Subcutaneous abdominal adipose tissue (tissue), 5 donors: ENCODE data around the gene BCL7C.
"Not testable (repeated sequence)": the region's sequence is repeated elsewhere in the genome, so short reads cannot be mapped to it uniquely, and the experiment has no call there.

Source experiments
- H3K27ac ChIP-seq: one replicate; pipeline ENCODE4 v1.7.0; 2013; ENCODE audit warnings: low read depth, mild to moderate bottlenecking, inconsistent platforms, low read length, moderate library complexity
- H3K27me3 ChIP-seq, 5 donors: one replicate each; pipeline ENCODE4 v1.7.0; 2013; ENCODE audit warnings: low read length in 5 of 5, inconsistent platforms in 1 of 5; ENCODE audit not compliant: control insufficient read depth in 5 of 5, insufficient read depth in 4 of 5
- H3K36me3 ChIP-seq, 5 donors: one replicate each; pipeline ENCODE4 v1.7.0; 2013; ENCODE audit warnings: low read length in 5 of 5; ENCODE audit not compliant: control insufficient read depth in 5 of 5, insufficient read depth in 5 of 5
- H3K4me1 ChIP-seq, 5 donors: one replicate each; pipeline ENCODE4 v1.7.0; 2013; ENCODE audit warnings: low read length in 5 of 5, mild to moderate bottlenecking in 3 of 5, moderate library complexity in 1 of 5; ENCODE audit not compliant: control insufficient read depth in 5 of 5, insufficient read depth in 5 of 5
- H3K4me3 ChIP-seq, 5 donors: one replicate each; pipeline ENCODE4 v1.7.0; 2013; ENCODE audit warnings: low read length in 5 of 5, low read depth in 1 of 5
- H3K9ac ChIP-seq, 5 donors: one replicate each; pipeline ENCODE4 v1.7.0; 2013; ENCODE audit warnings: low read length in 5 of 5, mild to moderate bottlenecking in 4 of 5, moderate library complexity in 3 of 5
- H3K9me3 ChIP-seq, 5 donors: one replicate each; pipeline ENCODE4 v1.7.0; 2013; ENCODE audit warnings: low read length in 5 of 5; ENCODE audit not compliant: control insufficient read depth in 5 of 5
- donor health status: healthy.
- donor health status: healthy.
- donor health status: healthy.
- donor health status: healthy.
- donor health status: healthy.

The BCL7C gene

DNA sequence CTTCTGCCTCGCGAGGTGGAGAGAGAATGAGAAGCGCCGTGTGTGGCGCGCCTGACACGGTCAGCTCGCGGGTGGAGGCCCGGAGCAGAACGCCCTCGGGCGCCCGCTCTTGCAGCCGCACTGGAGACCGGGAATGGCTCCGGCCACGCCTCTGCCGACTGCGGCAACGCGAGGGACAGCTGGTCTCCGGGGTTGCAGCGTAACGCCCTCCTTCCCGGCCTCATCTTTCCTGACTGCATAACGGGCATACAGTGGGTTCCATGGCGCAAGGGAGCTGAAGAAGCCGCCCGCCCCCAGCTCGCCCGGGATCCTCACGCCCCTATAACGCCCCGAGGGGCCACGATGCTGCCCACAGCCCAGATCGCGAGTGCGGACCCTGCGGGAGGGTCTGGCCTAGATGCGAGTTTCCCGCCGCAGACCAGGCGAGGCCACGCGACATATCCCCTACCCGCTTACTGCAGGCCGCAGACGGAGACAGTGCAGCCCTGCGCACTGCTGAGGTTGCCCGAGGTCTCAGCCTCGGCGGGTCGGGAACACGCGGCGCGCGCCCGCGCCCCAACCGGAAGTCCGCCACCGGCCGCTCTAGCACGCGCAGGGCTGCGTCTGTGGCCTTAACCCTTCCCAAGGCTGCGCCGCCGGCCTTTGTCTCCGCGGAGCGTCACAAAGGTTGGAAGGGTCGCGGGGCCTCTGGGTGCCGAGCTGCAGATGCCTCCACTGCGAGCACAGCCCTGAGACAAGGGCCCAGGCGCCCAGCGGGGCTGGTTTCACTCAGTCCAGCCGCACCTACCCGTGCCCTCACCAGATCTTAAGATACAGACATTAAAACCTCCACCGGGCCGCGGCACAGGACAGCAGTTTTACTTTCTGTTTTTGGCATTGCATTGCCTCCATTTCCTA, 18.8 kb downstream of the BCL7C start:
- peak overlapping the region; percentile 79 for H3K27ac ChIP-seq
- no peaks in the 10 kb centered on the region for H3K9me3 ChIP-seq
- H3K27me3 ChIP-seq, result no peaks in the 10 kb centered on the region
- H3K4me1 ChIP-seq, result peaks cover 7 to 31% (median 25%) of the 10 kb centered on the region in 5 donors
- peak overlapping the region; percentile 91 to 98 (median 95) for H3K4me3 ChIP-seq
- peaks cover 0 to 14% (median 8%) of the 10 kb centered on the region in 5 donors for H3K36me3 ChIP-seq
- peak overlapping the region; percentile 76 to 93 (median 89) for H3K9ac ChIP-seq

DNA sequence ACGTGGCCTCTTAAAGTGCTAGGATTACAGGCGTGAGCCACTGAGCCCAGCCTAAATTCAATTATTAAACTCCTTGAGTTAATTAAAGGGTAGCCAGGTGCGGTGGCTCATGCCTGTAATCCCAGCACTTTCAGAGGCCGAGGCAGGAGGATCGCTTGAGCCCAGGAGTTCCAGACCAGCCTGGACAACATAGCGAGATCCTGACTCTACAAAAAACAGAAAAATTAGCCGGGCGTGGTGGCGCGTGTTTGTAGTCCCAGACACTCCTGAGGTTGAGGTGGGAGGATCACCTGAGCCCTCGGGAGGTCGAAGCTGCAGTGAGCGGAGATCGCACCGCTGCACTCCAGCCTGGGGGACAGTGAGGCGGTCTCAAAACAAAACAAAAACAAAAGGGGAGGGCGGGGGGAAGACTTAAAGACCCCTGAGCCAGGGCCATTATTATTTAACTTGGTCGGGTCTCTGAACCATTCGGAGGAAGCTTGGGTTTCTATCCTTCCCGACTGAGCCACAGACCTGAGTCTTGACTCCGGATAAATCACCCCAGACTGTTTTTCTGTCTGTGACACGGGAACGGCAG, 19.5 kb downstream of the BCL7C start:
- Histone ChIP-seq H3K27me3 (no peaks in the 10 kb centered on the region), H3K36me3 (peaks cover 0 to 10% (median 5%) of the 10 kb centered on the region in 5 donors), H3K9ac (peak overlapping the region; percentile 43 to 90 (median 86)), H3K9me3 (no peaks in the 10 kb centered on the region), H3K27ac (peak overlapping the region; percentile 79), H3K4me1 (peaks cover 7 to 31% (median 25%) of the 10 kb centered on the region in 5 donors), H3K4me3 (peak overlapping the region; percentile 62 to 98 (median 95))

GRCh38 chr16:30870904-30871303, 23.0 kb downstream of the BCL7C start:
- H3K36me3 ChIP-seq, result peaks cover 0 to 5% (median 0%) of the 10 kb centered on the region in 5 donors
- no peak overlapping the region for H3K27ac ChIP-seq
- H3K4me1 ChIP-seq, result peaks cover under 1 to 19% (median 15%) of the 10 kb centered on the region in 5 donors
- H3K4me3 ChIP-seq, result no peak overlapping the region
- no peaks in the 10 kb centered on the region for H3K27me3 ChIP-seq
- H3K9me3 ChIP-seq, result no peaks in the 10 kb centered on the region
- no peak overlapping the region for H3K9ac ChIP-seq

DNA sequence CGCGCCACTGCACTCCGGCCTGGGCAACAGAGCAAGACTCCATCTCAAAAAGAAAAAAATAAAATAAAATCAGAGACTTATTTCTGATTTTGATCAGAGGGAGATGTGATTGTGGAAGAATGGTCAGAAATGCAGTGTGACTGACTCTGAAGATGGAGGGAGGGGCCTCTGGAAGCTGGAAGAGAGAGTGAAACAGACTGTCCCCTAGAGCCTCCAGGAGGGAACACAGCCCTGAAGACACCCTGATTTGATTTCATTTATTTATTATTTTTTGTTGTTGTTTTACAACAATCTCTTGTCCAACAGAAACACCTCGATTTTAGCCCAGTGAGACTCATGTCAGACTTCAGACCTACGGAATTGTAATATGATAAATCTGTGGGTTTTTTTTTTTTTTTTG, 26.1 kb downstream of the BCL7C start:
- H3K9ac ChIP-seq, result no peak overlapping the region
- no peak overlapping the region for H3K4me3 ChIP-seq
- H3K27me3 ChIP-seq, result no peaks in the 10 kb centered on the region
- H3K4me1 ChIP-seq, result no peaks in the 10 kb centered on the region
- H3K9me3 ChIP-seq, result no peaks in the 10 kb centered on the region
- H3K27ac ChIP-seq, result no peak overlapping the region
- peaks cover 0 to 5% (median 0%) of the 10 kb centered on the region in 5 donors for H3K36me3 ChIP-seq

DNA sequence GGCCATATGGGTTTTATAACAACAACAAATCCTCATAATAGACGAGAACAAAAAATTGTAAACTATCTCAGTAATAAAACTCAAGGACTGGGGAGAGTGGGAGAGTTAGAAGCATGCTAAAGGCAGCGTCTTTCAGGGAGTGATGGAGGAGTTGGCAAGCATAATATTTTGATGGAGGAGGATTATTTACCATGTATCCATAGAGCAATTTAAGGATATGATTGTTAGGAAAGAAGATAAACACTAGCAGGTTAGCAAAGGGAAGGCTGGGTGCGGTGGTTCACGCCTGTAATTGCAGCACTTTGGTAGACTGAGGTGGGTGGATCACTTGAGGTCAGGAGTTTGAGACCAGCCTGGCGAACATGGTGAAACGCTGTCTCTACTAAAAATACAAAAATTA, 27.8 kb downstream of the BCL7C start:
- Histone ChIP-seq H3K27ac (no peak overlapping the region), H3K9me3 (no peaks in the 10 kb centered on the region)

DNA sequence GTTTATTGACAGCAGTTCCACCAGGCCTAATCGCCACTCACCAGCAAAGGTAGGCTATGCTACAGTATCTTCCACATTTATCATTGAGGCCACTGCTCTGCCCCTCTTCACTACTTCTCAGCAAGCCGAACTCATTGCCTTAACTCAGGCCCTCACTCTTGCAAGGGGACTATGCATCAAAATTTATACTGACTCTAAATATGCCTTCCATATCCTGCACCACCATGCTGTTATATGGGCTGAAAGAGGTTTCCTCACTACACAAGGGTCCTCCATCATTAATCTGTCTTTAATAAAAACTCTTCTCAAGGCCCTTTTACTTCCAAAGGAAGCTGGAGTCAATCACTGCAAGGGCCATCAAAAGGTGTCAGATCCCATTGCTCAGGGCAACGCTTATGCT, 30.7 kb downstream of the BCL7C start:
- H3K9ac ChIP-seq, H3K4me3 ChIP-seq, H3K9me3 ChIP-seq, H3K4me1 ChIP-seq, H3K36me3 ChIP-seq, H3K27ac ChIP-seq, H3K27me3 ChIP-seq: not testable (repeated sequence)

More for the DNA sequence above, 27.8 kb downstream of the BCL7C start:
- H3K36me3 ChIP-seq, result no peaks in the 10 kb centered on the region
- no peak overlapping the region for H3K4me3 ChIP-seq
- H3K9ac ChIP-seq, result no peak overlapping the region
- H3K4me1 ChIP-seq, result peaks cover 0 to 4% (median 0%) of the 10 kb centered on the region in 5 donors
- H3K27me3 ChIP-seq, result no peaks in the 10 kb centered on the region

GRCh38 chr16:30860729-30861128, 33.1 kb downstream of the BCL7C start:
- not testable (repeated sequence) for H3K27me3 ChIP-seq, H3K9ac ChIP-seq, H3K4me1 ChIP-seq

GRCh38 chr16:30858829-30859423, 35.0 kb downstream of the BCL7C start:
- H3K4me3 ChIP-seq, result no peak overlapping the region
- no peaks in the 10 kb centered on the region for H3K9me3 ChIP-seq
- H3K4me1 ChIP-seq, result peaks cover 0 to 4% (median 0%) of the 10 kb centered on the region in 5 donors
- H3K9ac ChIP-seq, result no peak overlapping the region
- peaks cover 0 to 4% (median under 1%) of the 10 kb centered on the region in 5 donors for H3K36me3 ChIP-seq
- H3K27me3 ChIP-seq, result no peaks in the 10 kb centered on the region
- no peak overlapping the region for H3K27ac ChIP-seq

More at GRCh38 chr16:30860729-30861128, 33.1 kb downstream of the BCL7C start:
- H3K9me3 ChIP-seq, H3K27ac ChIP-seq, H3K4me3 ChIP-seq, H3K36me3 ChIP-seq: not testable (repeated sequence)

DNA sequence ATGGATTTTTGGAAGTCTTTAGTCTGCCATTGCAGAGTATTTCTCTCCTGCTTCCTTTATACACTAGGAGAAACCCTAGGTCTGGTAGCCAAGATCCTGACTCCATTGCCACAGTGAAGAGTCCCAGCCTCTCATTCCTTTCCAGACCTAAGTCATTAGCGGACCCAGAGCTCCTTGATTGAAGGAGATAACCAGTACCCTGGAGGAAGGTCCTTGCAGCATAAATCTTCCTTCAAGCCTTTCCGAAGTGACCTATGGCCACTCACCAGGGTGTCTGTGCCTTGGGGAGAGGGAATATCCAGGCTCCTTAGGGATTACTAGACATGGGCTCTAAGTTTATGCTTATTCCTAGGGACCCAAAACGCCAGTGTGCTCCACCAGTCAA, 35.8 kb downstream of the BCL7C start:
- Histone ChIP-seq H3K9ac (no peak overlapping the region), H3K36me3 (peaks cover 0 to 8% (median 6%) of the 10 kb centered on the region in 5 donors), H3K4me3 (no peak overlapping the region), H3K27me3 (no peaks in the 10 kb centered on the region), H3K4me1 (peaks cover 0 to 4% (median 0%) of the 10 kb centered on the region in 5 donors), H3K27ac (no peak overlapping the region), H3K9me3 (no peaks in the 10 kb centered on the region)

- H3K4me3 ChIP-seq, result no peak overlapping the region
- H3K4me1 ChIP-seq, result no peaks in the 10 kb centered on the region
- peaks cover 3 to 8% (median 6%) of the 10 kb centered on the region in 5 donors for H3K36me3 ChIP-seq
- no peaks in the 10 kb centered on the region for H3K27me3 ChIP-seq
- no peak overlapping the region for H3K27ac ChIP-seq
- no peaks in the 10 kb centered on the region for H3K9me3 ChIP-seq
- H3K9ac ChIP-seq, result no peak overlapping the region
Observed at GRCh38 chr16:30853758-30854157, 40.1 kb downstream of the BCL7C start.
